KMS-11 (cell line): ENCODE data around the gene CHRNB2.
A peak's percentile ranks its signal among the peaks of the same experiment; 100 is the strongest.

Experiments
- H2AFZ ChIP-seq: fragments of 200-600 bp; sonication (generic); 2 replicates; pipeline ENCODE4 v1.6.1; 2016; ENCODE audit warnings: antibody characterized with exemption, mixed run types, low read depth
- H3K27ac ChIP-seq: fragments of 200-600 bp; sonication (generic); 2 replicates; pipeline ENCODE4 v1.6.1; 2016; ENCODE audit warnings: mild to moderate bottlenecking, mixed run types
- H3K27me3 ChIP-seq: fragments of 200-600 bp; sonication (generic); 2 replicates; pipeline ENCODE4 v1.6.1; 2017; ENCODE audit warnings: mild to moderate bottlenecking, low read depth, mixed run types, moderate library complexity; ENCODE audit not compliant: insufficient read depth
- H3K36me3 ChIP-seq: fragments of 200-600 bp; sonication (generic); 2 replicates; pipeline ENCODE4 v1.6.1; 2017; ENCODE audit warnings: mild to moderate bottlenecking, mixed run types; ENCODE audit not compliant: insufficient read depth
- H3K4me1 ChIP-seq: fragments of 200-600 bp; sonication (generic); 2 replicates; pipeline ENCODE4 v1.6.1; 2016; ENCODE audit warnings: mild to moderate bottlenecking, low read depth, mixed run types; ENCODE audit not compliant: poor library complexity, severe bottlenecking
- H3K4me2 ChIP-seq: fragments of 200-600 bp; sonication (generic); 2 replicates; pipeline ENCODE4 v1.7.0; 2016; ENCODE audit warnings: mild to moderate bottlenecking, mixed run types
- H3K4me3 ChIP-seq: fragments of 200-600 bp; sonication (generic); IDR thresholded peaks from 2 replicates; pipeline ENCODE4 v1.6.1; 2017; ENCODE audit warnings: low read depth, low read length, mixed read lengths; ENCODE audit not compliant: insufficient read depth
- H3K79me2 ChIP-seq: fragments of 200-600 bp; sonication (generic); 2 replicates; pipeline ENCODE4 v1.6.1; 2016; ENCODE audit warnings: low read depth, mixed run types; ENCODE audit not compliant: insufficient read depth
- H3K9ac ChIP-seq: fragments of 200-600 bp; sonication (generic); 2 replicates; pipeline ENCODE4 v1.6.1; 2016; ENCODE audit warnings: mild to moderate bottlenecking, mixed run types
- H4K20me1 ChIP-seq: fragments of 200-600 bp; sonication (generic); 2 replicates; pipeline ENCODE4 v1.6.1; 2016; ENCODE audit warnings: mild to moderate bottlenecking, mixed run types; ENCODE audit not compliant: insufficient read depth
- CTCF ChIP-seq: fragments of 200-600 bp; sonication (generic); conservative IDR thresholded peaks from 2 replicates; pipeline ENCODE4 v1.6.1; 2017; ENCODE audit warnings: low read depth, mild to moderate bottlenecking, antibody characterized with exemption, low read length, moderate library complexity, mixed read lengths

Gene CHRNB2

GRCh38 chr1:154536570-154536969 is 31.0 kb upstream of the CHRNB2 start:
- H3K36me3 ChIP-seq = no peaks in the 10 kb centered on the region
- no peak overlapping the region for H3K4me3 ChIP-seq
- no peak overlapping the region for H2AFZ ChIP-seq
- no peaks in the 10 kb centered on the region for H3K27me3 ChIP-seq
- H3K4me1 ChIP-seq = no peaks in the 10 kb centered on the region
- no peaks in the 10 kb centered on the region for H3K79me2 ChIP-seq
- TF ChIP-seq CTCF = no peak
- H3K9ac ChIP-seq = no peak overlapping the region
- H4K20me1 ChIP-seq = no peaks in the 10 kb centered on the region
- no peak overlapping the region for H3K4me2 ChIP-seq
- H3K27ac ChIP-seq = no peak overlapping the region

- Histone ChIP-seq H3K36me3 (no peaks in the 10 kb centered on the region), H4K20me1 (no peaks in the 10 kb centered on the region), H3K4me2 (no peak overlapping the region), H3K4me1 (no peaks in the 10 kb centered on the region), H3K79me2 (no peaks in the 10 kb centered on the region), H3K27ac (no peak overlapping the region), H3K9ac (no peak overlapping the region), H3K4me3 (no peak overlapping the region), H3K27me3 (peaks cover 3% of the 10 kb centered on the region; the same call in 1 of the 2 replicates), H2AFZ (no peak overlapping the region)
- no peak for TF ChIP-seq CTCF
Observed at GRCh38 chr1:154539486-154540483, 27.8 kb upstream of the CHRNB2 start.

- Histone ChIP-seq H3K27ac (no peak overlapping the region), H3K27me3 (peaks cover 3% of the 10 kb centered on the region; the same call in 1 of the 2 replicates), H3K79me2 (no peaks in the 10 kb centered on the region), H2AFZ (no peak overlapping the region), H3K4me1 (no peaks in the 10 kb centered on the region), H3K36me3 (no peaks in the 10 kb centered on the region), H3K9ac (no peak overlapping the region), H4K20me1 (no peaks in the 10 kb centered on the region), H3K4me2 (no peak overlapping the region), H3K4me3 (no peak overlapping the region)
- no peak for TF ChIP-seq CTCF
Observed at GRCh38 chr1:154541231-154541630, 26.3 kb upstream of the CHRNB2 start.

GRCh38 chr1:154546264-154547063 is 21.1 kb upstream of the CHRNB2 start:
- Histone ChIP-seq H3K4me2 (no peak overlapping the region), H3K79me2 (no peaks in the 10 kb centered on the region), H4K20me1 (no peaks in the 10 kb centered on the region), H3K27ac (no peak overlapping the region), H3K9ac (no peak overlapping the region), H2AFZ (no peak overlapping the region), H3K36me3 (peaks cover 9% of the 10 kb centered on the region; the same call in 1 of the 2 replicates), H3K4me3 (no peak overlapping the region), H3K4me1 (peaks cover 24% of the 10 kb centered on the region), H3K27me3 (peaks cover 3% of the 10 kb centered on the region; the same call in 1 of the 2 replicates)
- peak; percentile 99 for TF ChIP-seq CTCF
